HepG2 (cell line): ENCODE results near the gene ZNF24. TPM values are rescaled to one million over a fixed set of nuclear protein-coding genes. Genes with fewer than 3 reads are reported as not detected.

Experiments
- AFF4 ChIP-seq: sonication (generic); formaldehyde crosslinking; IDR thresholded peaks from 2 replicates; pipeline ENCODE4 v1.4.0; 2020; ENCODE audit warnings: missing genetic modification reagents
- BCL6 ChIP-seq: IDR thresholded peaks from 2 replicates; pipeline ENCODE4 v1.6.1; 2016; ENCODE audit warnings: missing genetic modification reagents, missing compliant biosample characterization
- HMGXB3 ChIP-seq: sonication (generic); formaldehyde crosslinking; IDR thresholded peaks from 2 replicates; pipeline ENCODE4 v1.4.0; 2020; ENCODE audit warnings: missing genetic modification reagents, borderline replicate concordance
- JARID2 ChIP-seq: sonication (generic); formaldehyde crosslinking; IDR thresholded peaks from 2 replicates; pipeline ENCODE4 v1.8.1; 2023; ENCODE audit warnings: missing genetic modification reagents, inconsistent platforms; ENCODE audit not compliant: insufficient replicate concordance
- MED1 ChIP-seq: sonication (generic); formaldehyde crosslinking; IDR thresholded peaks from 2 replicates; pipeline ENCODE4 v1.4.0; 2020; ENCODE audit warnings: missing genetic modification reagents
- MIXL1 ChIP-seq: IDR thresholded peaks from 2 replicates; pipeline ENCODE4 v1.6.1; 2016
- MLX ChIP-seq: IDR thresholded peaks from 2 replicates; pipeline ENCODE4 v1.6.1; 2016
- RFX5 ChIP-seq: IDR thresholded peaks from 2 replicates; pipeline ENCODE4 v1.6.1; 2011; ENCODE audit warnings: low read depth, low read length, improper control_type of control experiment
- SP140L ChIP-seq: sonication (generic); formaldehyde crosslinking; IDR thresholded peaks from 2 replicates; pipeline ENCODE4 v1.4.0; 2020; ENCODE audit warnings: missing genetic modification reagents, borderline replicate concordance
- STAT6 ChIP-seq: sonication (generic); formaldehyde crosslinking; IDR thresholded peaks from 2 replicates; pipeline ENCODE4 v1.4.0; 2020; ENCODE audit warnings: missing genetic modification reagents, mild to moderate bottlenecking, borderline replicate concordance
- TBP ChIP-seq: sonication (generic); formaldehyde crosslinking; IDR thresholded peaks from 2 replicates; pipeline ENCODE4 v1.5.0; 2020; ENCODE audit warnings: missing genetic modification reagents
- TFAP4 ChIP-seq: sonication (generic); IDR thresholded peaks from 2 replicates; pipeline ENCODE4 v1.6.1; 2016; ENCODE audit warnings: low read depth, borderline replicate concordance
- ZC3H13 ChIP-seq: sonication (generic); formaldehyde crosslinking; IDR thresholded peaks from 2 replicates; pipeline ENCODE4 v1.8.1; 2023; ENCODE audit warnings: mild to moderate bottlenecking, missing genetic modification reagents, moderate library complexity
- ZEB1 ChIP-seq: IDR thresholded peaks from 2 replicates; pipeline ENCODE4 v1.6.1; 2012; ENCODE audit warnings: mild to moderate bottlenecking, low read depth, inconsistent platforms; ENCODE audit not compliant: insufficient replicate concordance
- ZNF556 ChIP-seq: sonication (generic); formaldehyde crosslinking; IDR thresholded peaks from 2 replicates; pipeline ENCODE4 v1.4.0; 2020; ENCODE audit warnings: mild to moderate bottlenecking, missing genetic modification reagents, borderline replicate concordance
- ZNF615 ChIP-seq: sonication (generic); formaldehyde crosslinking; IDR thresholded peaks from 2 replicates; pipeline ENCODE4 v1.5.0; 2020; ENCODE audit warnings: mild to moderate bottlenecking, missing genetic modification reagents, borderline replicate concordance
- polyA plus RNA-seq, 8 experiments: library from polyadenylated mRNA; depleted of rRNA in 3 of 8; stranded (reverse) in 7 of 8; unstranded in 1 of 8; fragments of >200 nt; fragmentation: Illumina TruSeq in 4 of 8; extraction: Trizol in 4 of 8; gene quantifications; 2 replicates each; pipeline versions ENCODE4 v1.2.1 to v1.2.3, GENCODE V29; 2011 to 2016; ENCODE audit warnings: low read depth in 4 of 8, missing spikeins in 1 of 8, mixed read lengths in 1 of 8; ENCODE audit not compliant: insufficient read depth in 1 of 8
- total RNA-seq, 5 experiments: library from RNA; depleted of rRNA; stranded (reverse); fragments of >200 nt; fragmentation: Illumina TruSeq; extraction: Trizol; gene quantifications; 2 replicates each; pipeline ENCODE4 v1.2.3, GENCODE V29; 2016; ENCODE audit warnings: low read depth in 1 of 5

Gene ZNF24
- total and polyA plus RNA-seq, 2 of the 13 experiments (the other 11 are each of a cell fraction or from before 2014, with no cell fraction given), result 19.5 to 41.1 TPM

GRCh38 chr18:35343936-35344735 lies at the start of gene ZNF24 (continued):
- TF ChIP-seq HMGXB3 (CRISPR knock-in tag), result peak; percentile 42; the same call in 1 of the 2 replicates
- TF ChIP-seq STAT6, result no peak
- no peak for TF ChIP-seq JARID2
- TF ChIP-seq MIXL1 (CRISPR knock-in tag), result no peak
- no peak for TF ChIP-seq SP140L (CRISPR knock-in tag)
- TF ChIP-seq TFAP4, result 0 out of 2 replicates have a peak, but pooled peaks have one; percentile 43
- peak; percentile 60; the same call in 1 of the 2 replicates for TF ChIP-seq ZC3H13
- peak; percentile 52; the same call in 1 of the 2 replicates for TF ChIP-seq MED1 (CRISPR knock-in tag)
- TF ChIP-seq TBP (CRISPR knock-in tag), result no peak
- no peak for TF ChIP-seq RFX5
- TF ChIP-seq ZNF615, result 0 out of 2 replicates have a peak, but pooled peaks have one; percentile 60
- TF ChIP-seq MLX, result no peak
- peak; percentile 43; the same call in 1 of the 2 replicates for TF ChIP-seq BCL6 (CRISPR knock-in tag)
- TF ChIP-seq ZEB1, result peak; percentile 38
- no peak for TF ChIP-seq ZNF556
- no peak for TF ChIP-seq AFF4 (CRISPR knock-in tag)
